HG03039 (cell line): Measurements from ENCODE around the gene FAM78A.
"Not testable (repeated sequence)": the region's sequence is repeated elsewhere in the genome, so short reads cannot be mapped to it uniquely, and the experiment has no call there.

Experiments
- ATAC-seq: cut with Tn5 transposase; IDR thresholded peaks from one replicate; pipeline ENCODE4 v1.9.1; 2021; ENCODE audit warnings: mild to moderate bottlenecking, moderate library complexity; ENCODE audit not compliant: unreplicated experiment

FAM78A gene

DNA sequence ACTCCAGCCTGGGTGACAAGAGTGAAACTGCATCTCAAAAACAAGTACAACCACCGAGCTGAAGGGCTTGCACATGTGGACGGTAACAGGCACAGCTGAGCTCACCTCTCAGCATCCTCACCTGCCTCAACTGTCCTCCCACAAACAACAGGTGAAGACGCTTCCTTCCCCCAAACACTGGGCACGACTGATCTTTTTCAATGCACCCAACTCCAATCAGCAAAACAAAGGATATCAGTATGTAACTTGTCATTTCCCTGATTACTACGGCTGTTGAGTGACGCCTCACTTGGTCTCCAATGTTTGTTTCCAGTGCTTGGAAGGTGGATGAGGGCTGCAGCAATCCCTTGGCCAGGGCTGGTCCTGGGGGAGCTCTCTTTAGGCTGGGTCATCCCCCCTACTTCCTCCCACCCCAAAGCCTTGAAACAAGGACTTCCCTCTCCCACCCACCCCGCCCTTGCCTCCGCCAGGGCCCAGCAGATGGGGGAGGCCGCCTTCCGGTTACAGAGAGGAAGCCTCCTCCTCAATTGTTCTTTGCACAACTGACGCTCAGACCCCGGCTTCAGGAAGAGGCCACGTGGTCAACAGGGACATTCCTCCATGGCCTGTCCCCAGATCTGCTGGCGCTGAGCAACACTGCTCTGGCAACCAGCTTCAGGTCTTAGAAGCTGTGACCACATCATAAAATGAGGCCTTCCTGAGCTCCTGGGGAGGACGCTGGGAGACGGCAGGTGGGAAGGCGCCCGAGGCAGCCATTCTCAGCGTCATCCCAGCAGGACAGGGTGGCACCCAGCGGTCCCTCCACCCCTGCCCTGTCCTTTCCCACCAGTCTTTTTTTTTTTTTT, 5.9 kb downstream of the FAM78A start:
- no peak for ATAC-seq

DNA sequence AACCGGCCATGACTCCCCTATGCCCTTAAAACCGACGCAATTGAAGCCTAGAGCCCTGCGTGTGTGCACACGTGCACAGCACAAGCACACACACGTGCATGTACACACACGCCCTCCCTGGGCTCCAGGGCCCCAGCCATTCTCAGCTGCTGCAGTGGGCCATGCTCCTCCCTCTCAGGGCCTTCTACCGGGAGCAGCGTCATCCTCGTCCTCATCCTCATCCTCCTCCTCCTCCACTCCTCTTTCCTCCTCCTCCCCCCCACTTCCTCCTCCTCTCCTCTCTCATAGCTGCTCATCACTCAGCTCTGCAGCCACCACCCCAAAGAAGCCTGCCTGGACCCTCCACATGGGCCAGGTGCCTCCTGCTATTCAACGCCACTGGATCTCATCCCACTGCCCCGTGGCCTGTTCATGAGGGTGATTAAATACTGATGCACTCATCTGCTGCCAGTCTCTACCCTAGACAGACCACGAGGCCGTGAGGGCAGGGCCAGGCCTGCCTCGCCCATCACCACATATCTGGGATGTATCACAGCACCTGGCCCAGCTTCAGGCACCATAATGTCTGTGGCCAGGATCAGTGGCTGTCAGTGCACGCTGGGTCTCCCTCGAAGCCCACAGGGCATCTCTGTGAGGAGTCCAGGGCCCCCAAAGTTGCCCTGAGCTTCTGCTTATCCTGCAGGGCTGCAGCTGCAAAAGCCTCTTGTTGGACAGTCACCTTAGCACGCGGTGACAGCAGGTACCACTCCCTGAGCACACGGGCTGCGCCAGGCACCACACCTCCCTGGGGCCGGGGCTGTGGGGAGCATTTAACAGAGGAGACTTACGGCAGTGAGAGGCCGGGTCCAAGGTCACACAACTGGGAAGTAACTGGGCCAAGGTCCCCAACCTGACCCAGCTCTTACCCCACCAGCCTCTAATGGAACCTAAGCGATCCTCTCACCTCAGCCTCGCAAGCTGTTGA, 9.8 kb downstream of the FAM78A start:
- ATAC-seq: no peak

DNA sequence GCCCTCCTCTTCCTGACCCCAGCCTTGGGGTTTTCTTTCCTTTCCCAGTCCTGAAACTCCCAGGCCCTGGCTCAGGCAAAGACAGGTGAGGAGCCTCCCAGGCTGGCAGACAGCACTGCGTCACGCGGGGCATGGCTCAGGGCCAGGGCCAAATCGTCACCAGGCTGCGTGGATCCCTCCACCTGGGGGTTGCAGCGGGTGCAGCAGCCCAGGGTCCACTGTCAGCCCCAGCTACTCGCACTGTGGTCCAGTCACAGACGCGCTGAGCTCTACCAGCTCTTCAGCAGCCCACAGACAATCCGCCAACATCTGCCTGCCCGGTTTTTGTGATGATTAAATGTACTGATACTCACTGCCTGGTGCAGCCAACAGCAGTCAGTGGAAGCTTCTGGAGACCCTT, 12.1 kb downstream of the FAM78A start:
- ATAC-seq: no peak

DNA sequence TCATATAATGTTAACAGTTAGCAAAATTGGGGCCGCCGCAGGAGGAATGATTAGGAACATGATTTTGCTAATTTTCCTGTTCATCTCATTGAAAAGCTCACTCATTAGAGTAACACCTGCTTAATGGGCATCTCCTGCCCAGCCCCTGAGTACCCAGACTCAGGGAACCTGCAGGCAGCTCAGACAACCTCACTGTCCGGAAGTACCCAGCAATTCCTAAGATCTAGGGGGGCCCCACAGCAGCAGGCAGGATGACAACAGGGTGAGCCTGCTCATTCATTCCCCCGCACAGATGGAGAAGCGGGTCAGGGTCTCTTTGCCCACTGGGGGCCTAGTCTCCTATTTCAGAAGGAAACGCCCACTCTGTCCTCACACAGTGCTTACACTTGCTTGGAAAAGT, 12.6 kb downstream of the FAM78A start:
- no peak for ATAC-seq

DNA sequence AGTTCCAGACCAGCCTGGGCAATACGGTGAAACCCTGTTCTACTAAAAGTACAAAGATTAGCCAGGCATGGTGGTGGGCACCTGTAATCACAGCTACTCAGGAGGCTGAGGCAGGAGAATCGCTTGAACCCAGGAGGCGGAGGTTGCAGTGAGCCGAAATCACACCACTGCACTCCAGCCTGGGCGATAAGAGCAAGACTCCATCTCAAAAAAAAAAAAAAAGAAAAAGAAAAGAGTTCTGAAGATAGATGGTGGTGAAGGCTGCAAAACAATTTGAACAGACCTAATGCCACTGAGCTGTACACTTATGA, 13.3 kb downstream of the FAM78A start:
- ATAC-seq: not testable (repeated sequence)

DNA sequence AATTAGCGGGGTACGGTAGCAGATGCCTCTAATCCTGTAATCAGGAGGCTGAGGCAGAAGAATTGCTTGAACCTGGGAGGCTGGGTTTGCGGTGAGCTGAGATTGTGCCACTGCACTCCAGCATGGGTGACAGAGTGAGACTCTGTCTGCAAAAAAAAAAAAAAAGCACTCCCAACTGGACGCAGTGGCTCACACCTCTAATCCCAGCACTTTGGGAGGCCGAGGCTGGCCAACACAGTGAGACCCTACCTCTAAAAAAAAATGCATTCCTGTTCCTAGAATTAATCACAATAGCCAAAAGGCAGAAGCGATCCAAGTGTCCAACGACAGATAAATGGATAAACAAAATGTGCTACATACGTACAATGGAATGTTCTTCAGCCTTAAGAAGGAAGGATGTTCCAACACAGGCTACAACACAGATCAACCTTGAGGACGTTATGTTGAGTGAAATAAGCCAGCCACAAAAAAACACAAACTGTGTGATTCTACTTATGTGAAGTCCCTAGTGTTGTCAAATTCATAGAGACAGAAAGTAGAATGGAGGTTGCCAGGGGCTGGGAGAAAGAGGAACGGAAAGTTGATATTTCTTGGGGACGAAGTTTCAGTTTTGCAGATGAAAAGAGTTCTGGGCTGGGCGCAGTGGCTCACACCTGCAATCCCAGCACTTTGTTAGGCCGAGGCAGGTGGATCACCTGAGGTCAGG, 13.8 kb downstream of the FAM78A start:
- no peak for ATAC-seq

DNA sequence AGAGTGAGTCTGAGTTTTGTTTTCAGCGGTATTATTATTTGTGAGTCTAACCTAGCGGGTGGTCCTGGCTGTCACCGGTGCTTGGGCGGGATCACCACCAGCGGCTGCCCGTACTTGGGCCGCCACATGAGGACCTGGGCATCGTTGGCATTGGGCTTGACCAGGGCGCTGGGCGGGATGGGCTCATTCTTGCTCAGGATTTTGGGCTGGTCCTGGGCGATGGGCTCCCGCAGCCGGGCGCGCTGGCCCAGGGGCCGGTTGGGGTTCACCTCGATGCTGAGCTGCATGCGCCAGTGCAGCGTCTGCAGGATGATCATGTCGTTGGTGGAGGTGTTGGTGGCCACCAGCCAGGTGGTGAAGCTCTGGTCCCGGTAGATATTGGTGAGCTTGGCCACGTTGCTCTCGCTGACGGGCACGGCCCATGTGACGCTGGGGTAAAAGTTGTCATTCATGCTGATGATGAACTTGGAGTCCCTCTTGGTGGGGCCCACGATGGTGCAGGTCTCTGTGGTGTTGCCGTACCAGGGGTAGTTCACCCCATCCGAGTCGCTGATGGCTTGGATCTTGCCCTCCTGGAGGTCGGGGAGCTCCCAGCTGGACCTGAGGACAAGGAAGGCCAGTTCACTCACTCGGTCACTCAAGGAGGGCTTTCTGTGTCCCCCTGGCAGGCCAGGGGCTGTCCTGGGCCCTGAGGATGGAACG, 15.4 kb downstream of the FAM78A start:
- no peak for ATAC-seq

DNA sequence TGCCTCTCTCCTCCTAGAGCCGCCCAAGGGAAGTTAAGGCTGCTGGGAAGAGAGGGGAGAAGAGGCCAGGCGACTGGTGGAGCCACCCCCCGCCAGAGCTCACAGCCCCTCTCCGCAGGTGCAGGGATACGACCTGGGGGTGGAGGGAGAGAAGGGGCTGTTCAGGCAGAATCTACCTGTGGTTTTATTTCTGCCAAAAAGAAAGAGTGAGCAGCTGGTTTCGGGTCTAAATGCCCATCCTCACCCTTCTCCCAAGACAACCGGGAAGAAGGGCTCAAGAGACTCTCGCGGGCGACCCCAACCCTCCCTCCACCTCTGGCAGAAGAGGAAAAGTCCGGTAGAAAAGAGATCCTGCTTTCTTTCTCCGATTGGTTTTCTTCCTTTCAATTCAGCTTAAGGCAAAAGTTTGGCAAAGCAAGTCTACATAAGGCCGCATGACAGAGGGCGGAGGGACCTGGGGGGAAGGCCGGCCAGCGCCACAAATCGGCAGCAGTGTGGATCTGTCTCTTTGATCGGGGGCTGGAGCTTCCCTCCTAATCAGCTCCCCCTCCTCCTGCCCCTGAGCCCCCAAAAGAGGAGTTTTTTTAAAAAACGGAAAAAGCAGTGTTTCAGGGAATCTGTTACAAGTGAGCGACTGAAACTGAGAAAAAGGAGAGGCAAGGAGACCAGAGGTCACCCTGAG, 16.3 kb downstream of the FAM78A start:
- ATAC-seq: no peak

DNA sequence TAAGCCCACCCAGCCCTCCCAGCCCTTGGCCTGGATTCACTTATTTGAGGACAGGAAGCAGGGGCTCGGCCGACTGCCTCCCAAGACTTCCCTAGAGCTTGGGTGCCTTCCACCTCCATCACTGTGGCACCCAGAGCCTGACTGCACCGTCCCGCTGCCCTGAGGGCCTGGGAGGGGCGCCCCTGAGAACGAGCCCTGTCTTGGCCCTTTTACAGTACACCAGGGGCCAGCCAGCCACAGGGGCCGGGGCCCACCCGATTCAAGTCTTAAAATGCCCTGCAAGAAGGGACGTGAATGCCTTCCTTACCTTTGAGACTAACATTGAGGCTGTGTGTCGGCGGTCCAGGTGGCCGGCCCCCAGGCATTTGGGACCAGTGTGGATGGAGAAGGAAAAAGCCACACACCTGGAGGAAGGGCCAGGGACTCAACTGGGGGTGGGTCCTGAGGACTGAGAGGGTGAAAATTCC, 16.8 kb downstream of the FAM78A start:
- ATAC-seq: no peak

DNA sequence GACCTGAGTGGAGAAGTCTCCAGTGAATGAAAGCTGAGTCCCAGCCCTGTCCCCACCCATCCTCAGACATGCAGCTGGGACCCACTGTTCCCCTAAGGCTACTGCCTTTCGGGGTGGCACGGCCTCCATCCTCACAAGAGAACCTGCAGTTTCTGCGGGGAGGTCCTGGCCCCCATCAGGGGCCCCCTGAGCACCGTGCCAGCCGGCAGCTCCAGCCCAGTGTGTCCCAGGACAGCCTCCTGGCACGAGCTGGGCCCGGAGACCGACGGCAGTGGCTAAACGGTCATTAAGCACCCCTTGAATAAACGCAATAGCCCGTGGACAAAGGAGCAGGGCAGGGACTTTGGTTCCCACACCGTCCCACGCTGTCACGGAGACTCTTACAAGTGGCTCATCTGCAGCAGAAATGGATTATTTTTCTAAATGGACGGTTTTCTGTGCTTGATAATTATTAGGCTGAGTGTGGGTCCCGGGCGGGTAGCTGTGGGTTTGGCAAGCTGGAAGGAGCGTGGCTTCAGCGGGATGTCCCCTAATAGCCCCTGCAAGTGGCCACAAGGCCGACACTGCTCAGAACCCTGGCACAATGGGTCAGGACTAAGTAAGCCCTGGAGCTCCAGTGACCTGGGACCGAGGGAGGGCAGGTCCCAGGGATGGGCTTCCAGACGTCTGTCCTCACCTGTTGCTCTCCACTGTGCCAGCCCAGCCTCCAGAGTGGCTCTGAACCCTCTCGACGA, 17.4 kb downstream of the FAM78A start:
- ATAC-seq: no peak

DNA sequence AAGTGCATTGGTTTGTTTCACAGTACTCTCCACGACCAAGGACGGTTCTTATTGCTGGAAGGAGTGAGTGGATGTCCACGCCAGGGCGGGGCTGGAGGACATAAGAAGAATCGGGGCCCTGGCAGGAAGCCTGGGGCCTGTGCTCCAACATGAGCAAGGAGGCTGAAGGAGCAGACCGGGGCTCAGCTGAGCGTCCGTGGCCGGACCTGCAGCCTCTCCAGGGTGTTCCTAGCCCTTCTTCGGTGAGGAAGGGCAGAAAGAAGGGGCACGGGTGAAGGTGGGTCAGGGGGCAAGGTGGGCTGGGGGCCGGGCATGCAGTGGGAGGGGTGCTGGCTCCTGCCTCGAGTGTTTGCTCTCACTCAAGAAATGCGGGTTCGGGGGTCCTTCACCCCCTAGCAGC, 18.1 kb downstream of the FAM78A start:
- no peak for ATAC-seq

DNA sequence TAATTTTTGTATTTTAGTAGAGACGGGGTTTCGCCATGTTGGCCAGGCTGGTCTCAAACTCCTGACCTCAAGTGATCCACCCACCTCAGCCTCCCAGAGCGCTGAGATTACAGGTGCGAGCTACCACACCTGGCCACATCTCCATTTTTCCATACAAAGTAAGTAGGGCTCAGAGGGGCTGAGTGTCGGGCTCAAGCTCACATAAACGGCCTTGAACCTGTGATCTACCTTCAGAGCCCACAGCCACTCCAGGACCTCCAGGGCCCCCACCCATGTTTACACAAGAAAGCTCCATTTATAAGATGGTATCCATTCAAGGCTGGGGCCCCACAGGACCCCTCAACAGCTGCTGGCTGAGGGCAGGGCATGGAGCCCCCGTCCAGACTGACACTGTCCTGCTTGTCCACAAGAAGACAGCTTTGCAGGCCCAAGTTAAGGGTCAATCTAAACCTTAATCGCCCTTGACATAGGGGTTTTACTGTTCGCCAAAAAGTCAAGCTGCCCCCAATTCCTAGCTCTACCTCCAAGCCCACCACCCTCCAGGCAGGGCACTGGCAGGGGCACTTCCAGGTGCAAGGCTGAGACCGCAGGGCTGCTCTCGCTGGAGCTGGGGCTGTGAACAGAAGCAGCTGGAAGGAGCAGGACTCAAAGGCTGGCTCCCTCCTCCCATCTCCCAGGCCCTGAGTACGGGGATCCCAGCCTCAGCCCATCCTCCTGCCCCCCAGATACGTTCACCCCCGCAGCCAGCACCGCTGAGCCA, 18.9 kb downstream of the FAM78A start:
- ATAC-seq: no peak

DNA sequence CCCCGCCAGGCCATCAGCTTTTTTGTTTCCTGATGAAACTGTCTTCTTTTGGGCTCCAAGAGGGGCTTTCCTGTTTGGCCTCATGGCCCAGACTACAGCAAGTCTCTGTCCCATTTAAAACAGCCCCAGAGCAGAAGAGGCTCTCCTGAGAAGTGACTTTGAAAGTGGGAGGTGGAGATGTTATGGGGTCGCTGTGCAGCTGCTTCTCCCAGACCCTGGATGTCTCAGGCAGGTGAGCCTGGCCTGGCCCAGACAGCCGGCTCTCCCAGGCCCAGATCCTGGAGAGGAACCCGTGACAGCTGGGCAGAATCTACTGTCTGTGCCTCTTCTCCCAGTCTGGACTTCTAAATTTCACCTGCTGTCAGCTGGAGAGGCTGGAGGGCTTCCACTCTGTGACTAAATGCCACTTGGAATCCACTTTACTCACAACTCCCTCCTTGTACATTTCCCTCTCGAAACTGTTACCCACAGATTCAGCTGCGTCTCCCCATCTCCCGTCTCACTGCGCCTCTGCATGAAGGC, 20.6 kb downstream of the FAM78A start:
- ATAC-seq: no peak

DNA sequence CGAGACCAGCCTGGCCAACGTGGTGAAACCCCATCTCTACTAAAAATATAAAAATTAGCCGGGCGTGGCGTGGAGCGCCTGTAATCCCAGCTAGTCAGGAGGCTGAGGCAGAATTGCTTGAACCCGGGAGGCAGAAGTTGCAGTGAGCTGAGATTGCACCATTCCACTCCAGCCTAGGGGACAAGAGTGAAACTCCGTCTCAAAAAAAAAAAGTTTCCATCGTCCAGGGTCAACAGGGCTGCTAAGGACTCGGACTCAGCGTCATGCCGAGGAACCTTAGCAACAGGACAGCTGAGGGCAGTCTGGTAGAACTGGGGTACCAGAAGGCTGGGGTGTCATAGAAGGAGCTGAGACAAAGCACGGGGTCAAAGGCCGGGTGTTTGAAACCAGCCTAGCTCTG, 21.7 kb downstream of the FAM78A start:
- ATAC-seq: no peak

DNA sequence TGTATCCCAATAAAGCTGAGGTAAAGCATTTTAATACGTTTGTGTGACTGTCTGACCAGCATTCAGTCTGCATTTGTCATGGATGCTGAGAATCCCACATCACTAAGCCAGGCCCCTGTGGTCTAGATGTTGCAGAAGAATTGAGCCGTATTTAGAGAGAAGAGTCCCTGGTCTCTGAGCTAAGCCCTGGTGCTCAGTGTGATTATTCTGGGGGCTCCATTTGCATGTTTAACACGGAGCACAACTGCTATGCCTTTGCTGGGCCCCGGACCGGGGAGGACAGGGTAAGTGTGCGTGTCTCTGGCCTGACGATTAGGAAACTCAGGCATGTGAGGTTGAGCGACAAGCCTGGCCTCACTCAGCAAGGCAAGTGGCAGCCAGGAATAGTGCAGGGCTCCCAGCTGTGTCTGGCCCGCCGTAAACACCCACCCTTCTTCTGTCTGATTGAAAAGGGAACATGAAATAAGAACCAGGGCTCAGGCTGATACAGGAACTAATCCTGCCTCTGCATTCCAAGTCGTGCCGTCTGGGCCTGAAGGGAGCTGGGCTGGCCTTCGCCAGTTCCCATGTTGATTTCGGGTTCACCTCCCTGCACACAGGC, 22.3 kb downstream of the FAM78A start:
- no peak for ATAC-seq

DNA sequence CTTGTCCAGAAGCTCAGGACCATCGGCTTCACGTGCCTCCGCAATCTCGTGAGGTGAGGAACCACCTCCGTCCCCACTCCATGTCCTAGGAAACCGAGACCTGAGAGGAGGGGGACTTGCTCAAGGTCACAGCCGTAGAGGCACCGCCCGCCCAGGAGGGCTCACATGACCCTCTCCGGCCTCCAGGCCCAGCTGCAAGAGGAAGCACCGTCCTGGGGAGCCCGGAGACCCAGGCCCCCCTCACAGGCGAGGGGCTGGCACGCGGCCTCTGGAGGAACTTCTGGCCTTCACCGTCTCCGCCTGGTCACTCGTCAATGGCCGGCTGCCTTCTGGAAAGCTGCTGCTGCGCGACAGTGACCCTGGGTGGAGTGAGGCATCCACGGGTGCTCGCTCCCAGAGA, 24.2 kb downstream of the FAM78A start:
- peak; percentile 4 for ATAC-seq

DNA sequence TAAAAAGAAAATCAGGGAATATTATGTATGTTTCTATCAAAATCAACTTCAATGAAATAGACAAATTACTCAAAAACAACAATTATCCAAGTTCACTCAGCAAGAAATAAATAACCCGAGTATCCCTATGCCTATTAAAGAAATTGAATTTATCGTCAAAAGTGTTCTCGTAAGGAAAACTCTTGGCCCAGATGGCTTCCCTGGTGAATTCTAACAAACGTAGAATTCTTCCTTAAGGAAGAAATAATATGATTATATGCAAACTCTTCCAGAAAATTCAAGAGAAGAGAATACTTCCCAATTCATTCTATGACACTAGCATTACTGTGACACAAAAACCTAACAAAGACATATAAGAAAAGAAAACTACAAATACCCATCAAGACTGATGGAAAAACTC, 29.7 kb downstream of the FAM78A start:
- ATAC-seq: no peak

DNA sequence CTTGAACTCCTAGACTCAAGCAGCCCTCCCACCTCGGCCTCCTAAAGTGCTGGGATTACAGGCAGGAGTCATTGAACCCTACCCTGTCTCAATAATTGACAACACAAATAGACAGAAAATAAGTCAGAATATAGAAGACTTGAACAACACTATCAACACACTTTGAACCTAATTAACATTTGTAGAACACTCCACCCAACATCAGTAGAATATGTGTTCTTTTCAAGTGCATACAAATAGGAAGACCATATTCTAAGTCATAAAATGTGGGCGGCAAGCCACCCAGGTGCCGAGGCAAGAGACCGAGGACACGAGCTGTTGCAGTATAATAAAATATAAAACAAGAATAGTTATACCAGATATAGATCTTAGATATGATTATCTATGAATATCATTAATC, 32.0 kb downstream of the FAM78A start:
- ATAC-seq: not testable (repeated sequence)
